B cell (primary cell): Measurements from ENCODE around the gene MAFF. TPM values are rescaled to one million over a fixed set of nuclear protein-coding genes. Genes with fewer than 3 reads are reported as not detected.

Source experiments
- ATAC-seq: fragments of 200-7000 bp; cut with Tn5 transposase; one replicate; pipeline ENCODE4 v1.10.0; 2021; ENCODE audit warnings: low read depth, mild to moderate bottlenecking, moderate number of reproducible peaks, moderate library complexity
- CTCF ChIA-PET: fragments of 350-600 bp; sonication (Branson Sonifier 250); formaldehyde crosslinking; loops from one replicate; lab custom pipeline; 2021; ENCODE audit warnings: antibody characterized with exemption, inconsistent platforms; lab: Charles Lee
- POLR2A ChIA-PET: fragments of 350-600 bp; sonication (Branson Sonifier 250); formaldehyde crosslinking; loops from one replicate; lab custom pipeline; 2021; ENCODE audit warnings: antibody characterized with exemption; lab: Charles Lee
- DNase-seq: peaks from one replicate; pipeline ENCODE4 v3.0.0; 2013
- H2AFZ ChIP-seq: 2 replicates; pipeline ENCODE4 v1.6.1; 2012; ENCODE audit warnings: mild to moderate bottlenecking, low read depth, low read length; ENCODE audit not compliant: insufficient read depth, poor library complexity, severe bottlenecking
- H3K27ac ChIP-seq, 2 donors: 1 replicate in 1 of 2; 2 replicates in 1 of 2; pipeline ENCODE4 v1.5.1; 2012 to 2013; ENCODE audit warnings: low read length in 2 of 2, mild to moderate bottlenecking in 2 of 2, moderate library complexity in 1 of 2
- H3K27me3 ChIP-seq, 4 experiments: fragments of 200-600 bp in 1 of 4; sonication (generic) in 1 of 4; replicated peaks in 1 of 4; 1 replicate in 2 of 4; 2 replicates in 2 of 4; pipeline versions ENCODE4 v1.6.1 to v1.7.0; 2013 to 2016; ENCODE audit warnings: low read length in 3 of 4, mild to moderate bottlenecking in 2 of 4, mixed read lengths in 1 of 4, moderate library complexity in 1 of 4; ENCODE audit not compliant: insufficient read depth in 4 of 4, control insufficient read depth in 3 of 4; ENCODE audit errors: control extremely low read depth in 1 of 4
- H3K36me3 ChIP-seq, 2 experiments: replicated peaks in 1 of 2; 1 replicate in 1 of 2; 2 replicates in 1 of 2; pipeline versions ENCODE4 v1.6.1 to v1.7.1; 2013; ENCODE audit warnings: low read length in 1 of 2; ENCODE audit not compliant: insufficient read depth in 2 of 2, control insufficient read depth in 1 of 2; ENCODE audit errors: control extremely low read depth in 1 of 2, extremely low read depth in 1 of 2
- H3K4me1 ChIP-seq, 2 donors: fragments of 200-600 bp in 1 of 2; sonication (generic) in 1 of 2; 1 replicate in 1 of 2; 2 replicates in 1 of 2; pipeline versions ENCODE4 v1.5.1 to v1.6.1; 2013 to 2017; ENCODE audit warnings: low read length in 2 of 2; ENCODE audit not compliant: control insufficient read depth in 2 of 2, insufficient read depth in 2 of 2
- H3K4me2 ChIP-seq: replicated peaks from 2 replicates; pipeline ENCODE3; 2012; ENCODE audit warnings: mild to moderate bottlenecking, low read depth, low read length; ENCODE audit not compliant: poor library complexity, severe bottlenecking
- H3K4me3 ChIP-seq, 5 experiments: fragments of 200-600 bp in 1 of 5; sonication (generic) in 1 of 5; 1 replicate in 3 of 5; 2 replicates in 2 of 5; pipeline versions ENCODE4 v1.5.1 to v1.7.0; 2011 to 2016; ENCODE audit warnings: low read length in 4 of 5, mild to moderate bottlenecking in 4 of 5, low read depth in 2 of 5, control low read depth in 1 of 5, moderate library complexity in 1 of 5; ENCODE audit not compliant: insufficient read depth in 1 of 5; ENCODE audit errors: control extremely low read depth in 1 of 5, extremely low read depth in 1 of 5
- H3K79me2 ChIP-seq: fragments of 200-600 bp; sonication (generic); one replicate; pipeline ENCODE4 v1.6.0; 2016; ENCODE audit warnings: low read length; ENCODE audit not compliant: control insufficient read depth, insufficient read depth
- H3K9ac ChIP-seq: fragments of 200-600 bp; sonication (generic); 2 replicates; pipeline ENCODE4 v1.6.1; 2017; ENCODE audit warnings: mild to moderate bottlenecking, low read length, moderate library complexity
- H3K9me3 ChIP-seq, 3 donors: one replicate each; pipeline versions ENCODE4 v1.6.1 to v1.7.1; 2013; ENCODE audit warnings: low read length in 2 of 3; ENCODE audit not compliant: control insufficient read depth in 2 of 3, insufficient read depth in 1 of 3; ENCODE audit errors: control extremely low read depth in 1 of 3
- H4K20me1 ChIP-seq: 2 replicates; pipeline ENCODE4 v1.6.0; 2012; ENCODE audit warnings: mild to moderate bottlenecking, low read length; ENCODE audit not compliant: insufficient read depth, control insufficient read depth, poor library complexity, severe bottlenecking
- H3K27ac Mint-ChIP-seq: one replicate; pipeline ENCODE4 v1.8.0; 2021; ENCODE audit warnings: mixed read lengths
- H3K27me3 Mint-ChIP-seq: one replicate; pipeline ENCODE4 v1.8.0; 2021; ENCODE audit warnings: mixed read lengths
- H3K4me1 Mint-ChIP-seq: one replicate; pipeline ENCODE4 v1.8.0; 2021; ENCODE audit warnings: mixed read lengths
- H3K4me3 Mint-ChIP-seq: one replicate; pipeline ENCODE4 v1.8.0; 2021; ENCODE audit warnings: mixed read lengths
- H3K9me3 Mint-ChIP-seq: one replicate; pipeline ENCODE4 v1.8.0; 2022; ENCODE audit warnings: mixed read lengths; ENCODE audit not compliant: insufficient read depth
- EZH2 ChIP-seq: IDR thresholded peaks from 2 replicates; pipeline ENCODE4 v1.6.1; 2012; ENCODE audit warnings: borderline replicate concordance, low read depth, mild to moderate bottlenecking, moderate library complexity, low read length; ENCODE audit not compliant: insufficient read depth, poor library complexity, severe bottlenecking
- WGBS: methylation state at CpG from one replicate; pipeline ENCODE4 v1.1.5; 2013; ENCODE audit warnings: missing lambda C conversion rate; ENCODE audit not compliant: insufficient coverage; 5-methylcytosine and 5-hydroxymethylcytosine counted together
- intact Hi-C: fragments of 100-400 bp; cut with micrococcal nuclease; formaldehyde crosslinking; loops from one replicate; pipeline ENCODE4 v1.10.0; 2022
- polyA plus RNA-seq: library from polyadenylated mRNA; depleted of rRNA; stranded (reverse); fragments of >200 nt; gene quantifications from 2 replicates; pipeline ENCODE4 v1.2.3, GENCODE V29; 2012
- total RNA-seq, 2 donors: library from RNA; stranded (reverse); fragments of 120-200 nt in 1 of 2; gene quantifications; 1 replicate in 1 of 2; 2 replicates in 1 of 2; pipeline versions ENCODE4 v1.2.3 to v1.2.4, GENCODE V29; 2013 to 2022
- TF ChIP-seq, protein P1 (sequence below): fragments of 200-600 bp; IDR thresholded peaks from one replicate; pipeline ENCODE4 v1.8.0; 2022; ENCODE audit warnings: antibody characterized with exemption, mild to moderate bottlenecking

MAFF gene
- total and polyA plus RNA-seq, 2 donors (not counting 1 experiment from before 2014, with no cell fraction given): 5.3 to 18.0 TPM

DNA sequence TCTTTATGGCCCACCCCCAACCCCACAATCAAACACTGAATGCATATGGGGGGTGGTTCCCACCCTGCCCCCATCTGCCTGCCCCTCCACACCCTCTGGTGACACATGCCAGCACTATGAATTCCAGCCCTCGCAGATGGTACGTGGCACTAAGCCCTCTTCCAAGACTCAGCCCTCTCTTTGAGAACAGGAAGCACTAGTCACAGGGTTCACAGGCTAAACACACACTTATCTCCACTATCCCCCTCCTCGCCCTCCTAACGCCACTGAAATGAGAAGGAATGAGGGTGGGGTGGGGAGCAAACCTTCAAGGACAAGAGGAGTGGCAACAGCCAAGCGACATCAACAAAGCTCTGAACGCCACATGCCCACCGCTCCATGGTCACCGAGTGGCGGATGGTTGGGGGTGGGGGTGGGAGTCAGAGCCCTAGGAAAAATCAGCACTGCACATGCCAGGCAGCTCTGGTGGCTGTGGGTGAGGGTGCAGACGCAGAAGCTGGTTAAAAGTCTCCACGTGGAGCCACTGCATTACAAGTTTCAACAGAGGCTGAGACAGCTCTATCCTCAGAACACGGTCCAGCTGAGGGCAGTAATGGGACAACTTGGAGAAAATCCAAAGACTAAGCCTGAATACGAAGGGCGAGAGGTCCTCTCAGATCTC lies 37.4 kb downstream of the MAFF start:
- ATAC-seq (no peak), DNase-seq (no peak)
- Histone ChIP-seq H3K4me1 (no peaks in the 10 kb centered on the region), H3K9me3 (no peaks in the 10 kb centered on the region), H3K27me3 (no peaks in the 10 kb centered on the region), H2AFZ (no peak overlapping the region), H3K27ac (no peak overlapping the region), H3K4me2 (no peak overlapping the region), H3K36me3 (peaks cover 0 to 4% of the 10 kb centered on the region in 2 experiments), H3K4me3 (no peak overlapping the region), H3K9ac (no peak overlapping the region), H4K20me1 (no peaks in the 10 kb centered on the region), H3K79me2 (no peaks in the 10 kb centered on the region)
- ChIA-PET POLR2A (no interaction called here), CTCF (interaction anchor here (1.0 kb wide), 1 partner anchor 187 kb away, joined by 3 read pairs; no protein-coding TSS in a partner anchor)
- TF ChIP-seq, protein P1, sequence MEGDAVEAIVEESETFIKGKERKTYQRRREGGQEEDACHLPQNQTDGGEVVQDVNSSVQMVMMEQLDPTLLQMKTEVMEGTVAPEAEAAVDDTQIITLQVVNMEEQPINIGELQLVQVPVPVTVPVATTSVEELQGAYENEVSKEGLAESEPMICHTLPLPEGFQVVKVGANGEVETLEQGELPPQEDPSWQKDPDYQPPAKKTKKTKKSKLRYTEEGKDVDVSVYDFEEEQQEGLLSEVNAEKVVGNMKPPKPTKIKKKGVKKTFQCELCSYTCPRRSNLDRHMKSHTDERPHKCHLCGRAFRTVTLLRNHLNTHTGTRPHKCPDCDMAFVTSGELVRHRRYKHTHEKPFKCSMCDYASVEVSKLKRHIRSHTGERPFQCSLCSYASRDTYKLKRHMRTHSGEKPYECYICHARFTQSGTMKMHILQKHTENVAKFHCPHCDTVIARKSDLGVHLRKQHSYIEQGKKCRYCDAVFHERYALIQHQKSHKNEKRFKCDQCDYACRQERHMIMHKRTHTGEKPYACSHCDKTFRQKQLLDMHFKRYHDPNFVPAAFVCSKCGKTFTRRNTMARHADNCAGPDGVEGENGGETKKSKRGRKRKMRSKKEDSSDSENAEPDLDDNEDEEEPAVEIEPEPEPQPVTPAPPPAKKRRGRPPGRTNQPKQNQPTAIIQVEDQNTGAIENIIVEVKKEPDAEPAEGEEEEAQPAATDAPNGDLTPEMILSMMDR: no peak
- no peak for TF ChIP-seq EZH2
- WGBS: 94% methylated on average over 11 of the region's 14 CpGs
- no peak overlapping the region for H3K27ac Mint-ChIP-seq
- no peaks in the 10 kb centered on the region for H3K27me3 Mint-ChIP-seq
- no peaks in the 10 kb centered on the region for H3K9me3 Mint-ChIP-seq
- intact Hi-C loops: no loop called here
- H3K4me1 Mint-ChIP-seq: no peaks in the 10 kb centered on the region
- no peak overlapping the region for H3K4me3 Mint-ChIP-seq

DNA sequence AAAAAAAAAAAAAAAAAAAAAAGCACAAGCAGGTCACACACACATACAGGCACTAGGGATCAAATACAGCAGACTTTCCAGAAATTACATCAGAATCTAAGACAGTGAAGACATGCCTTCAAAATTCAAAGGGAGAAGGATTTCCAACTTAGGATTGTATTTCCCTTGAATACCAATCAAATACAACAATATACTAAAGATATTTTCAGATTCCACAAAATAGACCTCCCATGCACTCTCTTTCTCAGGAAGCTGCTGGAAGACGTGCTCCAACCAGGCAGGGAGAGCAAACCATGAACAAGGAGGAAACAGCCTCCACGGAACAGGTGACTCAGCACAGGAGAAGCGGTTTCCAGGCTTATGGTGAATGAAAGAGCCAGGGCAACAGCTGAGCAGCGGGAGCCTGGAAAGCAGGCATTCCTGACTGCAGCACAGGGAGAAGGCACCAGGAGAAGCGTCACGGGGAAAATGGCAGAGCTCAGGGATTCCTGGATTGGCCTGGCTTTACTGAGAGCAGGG lies 39.0 kb downstream of the MAFF start:
- H3K9me3 Mint-ChIP-seq: no peaks in the 10 kb centered on the region

More for the DNA sequence above, 39.0 kb downstream of the MAFF start:
- ATAC-seq: no peak
- H3K9me3 ChIP-seq: no peaks in the 10 kb centered on the region
- intact Hi-C loops: no loop called here
- DNase-seq: no peak
- TF ChIP-seq EZH2: no peak
- TF ChIP-seq, protein P1: no peak
- WGBS: 82% methylated on average over 6 of the region's 6 CpGs
- no peaks in the 10 kb centered on the region for H3K27me3 ChIP-seq
- H3K9ac ChIP-seq: no peak overlapping the region
- CTCF ChIA-PET: no interaction called here
- no peak overlapping the region for H2AFZ ChIP-seq
- H3K79me2 ChIP-seq: no peaks in the 10 kb centered on the region
- Mint-ChIP-seq H3K27ac (no peak overlapping the region), H3K4me3 (no peak overlapping the region), H3K27me3 (no peaks in the 10 kb centered on the region), H3K4me1 (peaks cover under 1% of the 10 kb centered on the region)
- peaks cover 0 to 9% of the 10 kb centered on the region in 2 experiments for H3K36me3 ChIP-seq
- POLR2A ChIA-PET: interaction anchor here (0.6 kb wide), 1 partner anchor 308 kb away, joined by 3 read pairs; no protein-coding TSS in a partner anchor
- no peaks in the 10 kb centered on the region for H3K4me1 ChIP-seq
- H3K4me2 ChIP-seq: no peak overlapping the region
- no peaks in the 10 kb centered on the region for H4K20me1 ChIP-seq
- no peak overlapping the region for H3K4me3 ChIP-seq
- no peak overlapping the region for H3K27ac ChIP-seq
